Tongue (tissue), 2 donors: Measurements from ENCODE around the gene PML. TPM values are rescaled to one million over a fixed set of nuclear protein-coding genes. Genes with fewer than 3 reads are reported as not detected.

Experiments used
- DNase-seq: peaks from one replicate; pipeline ENCODE4 v3.0.0-alpha.2; 2015
- total RNA-seq: library from RNA; depleted of rRNA; stranded (reverse); fragments of >200 nt; gene quantifications from one replicate; pipeline ENCODE4 v1.2.3, GENCODE V29; 2014

PML gene
- total RNA-seq, 1 donor from 2014 or later: 46.2 TPM

DNA sequence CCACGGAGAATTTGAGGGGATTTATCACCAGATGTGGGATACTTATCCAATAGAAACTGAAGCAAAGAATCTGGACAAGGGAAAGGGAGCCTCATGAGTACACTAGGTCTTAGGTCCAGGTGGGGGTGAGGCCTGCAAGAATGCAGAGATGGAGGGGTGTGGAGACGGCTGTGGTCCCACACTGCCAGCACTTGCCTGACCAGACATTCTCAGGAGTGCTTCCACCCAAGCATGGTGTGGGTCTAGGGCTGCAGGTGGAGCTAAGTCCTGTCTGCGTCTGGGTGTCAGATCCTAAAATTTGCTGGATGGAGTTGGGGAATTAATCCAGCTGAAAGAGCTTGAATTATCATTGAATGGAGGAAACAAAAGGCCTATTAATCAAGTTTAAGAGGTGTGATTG is 14.4 kb downstream of the PML start:
- no peak for DNase-seq

DNA sequence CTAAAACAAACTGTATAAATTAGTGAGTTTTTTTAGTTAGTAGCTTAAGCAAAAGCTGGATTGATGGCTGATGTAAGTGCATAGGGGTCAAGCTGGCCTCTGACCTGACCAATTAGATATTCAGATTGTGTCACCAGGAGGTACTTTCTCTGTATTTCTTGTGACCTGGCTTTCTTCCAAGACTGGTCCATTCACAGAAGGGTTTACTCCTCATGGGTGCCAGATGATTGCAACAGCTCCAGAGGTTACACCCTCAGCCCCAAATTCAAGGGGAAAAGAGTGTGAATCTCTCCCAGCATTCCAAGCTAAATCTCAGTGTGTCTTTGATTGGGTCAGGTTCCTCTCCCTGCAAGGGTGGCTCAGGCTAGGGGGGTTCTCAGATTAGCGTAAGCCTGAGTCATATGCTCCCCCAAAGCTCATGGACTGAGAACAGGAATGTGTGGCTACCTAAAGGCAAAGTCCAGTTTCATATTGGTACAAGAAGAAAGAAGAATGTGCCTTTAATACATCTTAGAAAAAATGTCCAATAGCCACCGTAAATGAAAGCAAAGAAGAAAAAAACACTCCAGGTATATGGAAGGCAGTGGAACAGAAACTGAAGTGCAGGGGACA is 16.5 kb downstream of the PML start:
- DNase-seq: no peak

DNA sequence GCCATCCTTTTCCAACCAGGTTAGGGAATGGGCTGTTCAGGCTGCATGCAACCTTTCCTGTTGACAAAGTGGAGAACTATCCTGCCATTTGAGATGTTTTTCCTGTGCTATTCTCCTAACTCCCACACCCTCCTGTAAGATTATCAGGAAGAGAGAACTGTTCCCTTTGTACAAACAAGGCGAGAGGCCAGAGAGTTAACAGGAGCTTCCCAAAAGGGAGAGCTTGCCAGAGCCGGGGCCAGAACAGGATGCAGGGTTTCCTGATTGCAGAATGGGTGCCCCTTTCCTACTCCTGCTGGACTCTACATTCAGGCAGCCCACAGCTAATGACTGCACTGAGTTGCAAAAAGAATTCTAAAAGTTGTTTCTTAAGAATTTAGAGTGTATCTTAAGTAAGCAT is 17.1 kb downstream of the PML start:
- DNase-seq: no peak

DNA sequence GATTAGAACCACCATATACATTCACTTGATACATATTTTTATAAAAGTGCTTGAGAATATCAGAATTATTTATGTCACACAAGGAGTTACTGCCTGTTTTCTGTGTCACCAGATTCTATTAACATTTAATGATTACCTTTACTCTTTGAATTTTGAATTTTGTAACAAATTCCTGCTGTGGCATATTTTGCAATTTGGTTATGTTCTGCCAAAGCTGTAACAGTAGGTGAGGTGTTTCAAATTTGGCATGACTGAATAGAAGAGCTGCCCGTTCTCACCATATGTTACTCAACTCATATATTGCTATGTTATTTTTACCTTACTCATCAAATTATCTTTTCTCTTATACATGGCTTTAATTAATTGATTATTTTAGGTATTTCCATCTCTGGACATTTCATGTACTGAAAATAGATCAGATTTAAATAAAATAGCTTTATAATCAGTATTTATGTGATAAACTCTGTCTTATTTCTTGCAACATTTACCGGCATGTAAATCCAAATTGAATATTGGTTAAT is 18.9 kb downstream of the PML start:
- no peak for DNase-seq

DNA sequence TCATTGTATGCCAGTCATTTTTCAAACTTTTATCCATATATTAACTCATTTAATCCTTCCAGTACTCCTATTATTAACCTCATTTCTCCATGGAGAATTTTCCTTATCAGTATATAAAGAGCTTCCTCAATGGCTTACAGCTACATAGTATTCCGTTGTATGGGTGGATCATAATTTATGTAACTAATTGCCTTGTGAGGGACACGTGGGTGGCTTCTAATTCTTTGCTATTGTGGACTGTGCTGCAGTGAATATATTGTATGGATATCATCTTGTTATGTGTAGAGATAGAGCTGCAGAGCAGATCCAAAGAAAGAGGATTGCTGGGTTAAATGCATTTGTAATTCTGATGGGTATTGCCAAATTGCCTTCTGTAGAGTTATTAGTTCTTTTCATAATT is 25.2 kb downstream of the PML start:
- DNase-seq: no peak

DNA sequence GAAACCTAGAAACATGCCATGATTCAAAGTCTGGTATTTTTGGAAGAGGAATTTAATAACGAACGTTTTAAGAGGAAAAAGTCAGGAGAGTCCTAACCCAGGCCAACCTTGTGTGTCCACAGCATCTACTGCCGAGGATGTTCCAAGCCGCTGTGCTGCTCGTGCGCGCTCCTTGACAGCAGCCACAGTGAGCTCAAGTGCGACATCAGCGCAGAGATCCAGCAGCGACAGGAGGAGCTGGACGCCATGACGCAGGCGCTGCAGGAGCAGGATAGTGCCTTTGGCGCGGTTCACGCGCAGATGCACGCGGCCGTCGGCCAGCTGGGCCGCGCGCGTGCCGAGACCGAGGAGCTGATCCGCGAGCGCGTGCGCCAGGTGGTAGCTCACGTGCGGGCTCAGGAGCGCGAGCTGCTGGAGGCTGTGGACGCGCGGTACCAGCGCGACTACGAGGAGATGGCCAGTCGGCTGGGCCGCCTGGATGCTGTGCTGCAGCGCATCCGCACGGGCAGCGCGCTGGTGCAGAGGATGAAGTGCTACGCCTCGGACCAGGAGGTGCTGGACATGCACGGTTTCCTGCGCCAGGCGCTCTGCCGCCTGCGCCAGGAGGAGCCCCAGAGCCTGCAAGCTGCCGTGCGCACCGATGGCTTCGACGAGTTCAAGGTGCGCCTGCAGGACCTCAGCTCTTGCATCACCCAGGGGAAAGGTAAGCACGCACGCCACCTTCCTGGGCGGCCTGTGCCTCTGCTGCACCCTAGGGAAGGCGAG is 28.4 kb downstream of the PML start:
- no peak for DNase-seq

DNA sequence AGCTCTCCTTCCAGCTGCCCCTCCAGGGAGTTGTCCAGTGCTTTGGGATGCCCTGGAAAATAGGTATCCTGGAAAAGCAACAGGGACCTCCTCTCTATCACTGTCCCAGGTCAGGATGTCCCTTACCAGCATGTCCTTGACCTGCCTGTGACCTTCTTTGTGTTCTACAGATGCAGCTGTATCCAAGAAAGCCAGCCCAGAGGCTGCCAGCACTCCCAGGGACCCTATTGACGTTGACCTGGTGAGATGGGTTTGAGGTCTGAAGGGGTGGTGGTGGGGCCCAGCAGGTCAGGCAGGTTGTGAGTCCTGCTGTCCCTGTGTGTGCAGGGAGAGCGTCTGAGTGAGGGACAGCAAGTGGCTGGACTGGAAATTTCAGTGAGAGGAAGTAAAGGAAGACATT is 30.2 kb downstream of the PML start:
- DNase-seq: no peak

DNA sequence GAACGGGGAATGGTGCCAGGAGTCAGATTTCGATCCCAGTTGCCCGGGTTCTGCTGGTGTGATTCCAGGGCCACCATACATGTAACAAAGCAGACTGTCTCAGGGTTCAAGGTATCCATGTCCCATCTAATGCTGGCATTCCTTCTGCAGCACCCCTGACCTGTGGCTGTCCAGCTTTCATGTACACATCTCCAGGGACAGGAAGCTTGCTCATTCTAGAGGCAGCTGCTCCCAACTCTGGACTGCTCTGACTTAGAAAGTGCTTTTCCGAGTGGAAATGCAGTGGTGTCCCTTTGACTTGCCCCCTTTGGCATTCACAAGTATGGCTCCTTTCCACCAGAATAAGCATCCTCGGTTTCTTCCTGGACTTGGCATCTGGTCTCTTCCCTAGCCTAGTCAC is 30.9 kb downstream of the PML start:
- no peak for DNase-seq

DNA sequence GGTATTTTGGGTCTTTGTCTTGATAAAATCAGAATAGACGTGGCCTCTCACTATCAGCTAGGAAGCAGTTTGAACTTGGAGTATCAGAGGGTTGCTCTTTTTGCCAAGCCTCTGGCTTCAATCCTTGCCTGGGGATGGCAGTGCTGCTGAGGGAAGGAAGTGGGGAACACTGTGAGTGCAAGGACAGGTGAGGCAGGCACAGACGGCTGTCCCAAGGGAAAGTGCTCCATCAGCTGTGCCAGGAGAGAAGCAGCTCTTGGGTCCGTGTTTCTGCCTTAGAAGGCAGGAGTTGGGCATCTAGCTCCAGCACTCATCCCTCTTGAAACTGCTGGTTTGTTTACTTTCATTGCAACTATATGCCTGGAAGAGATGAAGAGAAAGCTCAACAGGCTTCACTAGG is 33.2 kb downstream of the PML start:
- DNase-seq: no peak

DNA sequence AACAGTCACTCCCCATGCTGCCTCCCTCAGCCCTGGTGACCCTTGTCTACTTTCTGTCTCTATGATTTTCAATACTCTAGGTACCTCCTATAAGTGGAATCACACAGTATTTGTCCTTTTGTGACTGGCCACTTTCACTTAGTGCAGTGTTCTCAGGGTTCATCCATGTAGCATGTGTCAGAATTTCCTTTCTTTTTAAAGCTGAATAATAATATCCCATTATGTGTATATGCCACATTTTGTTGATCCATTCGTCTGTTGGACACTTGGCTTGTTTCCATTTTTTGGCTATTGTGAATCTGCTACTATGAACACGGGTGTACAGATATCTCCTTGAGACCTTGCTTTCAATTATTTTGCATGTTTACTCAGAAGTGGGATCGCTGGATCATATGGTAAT is 34.1 kb downstream of the PML start:
- DNase-seq: no peak

DNA sequence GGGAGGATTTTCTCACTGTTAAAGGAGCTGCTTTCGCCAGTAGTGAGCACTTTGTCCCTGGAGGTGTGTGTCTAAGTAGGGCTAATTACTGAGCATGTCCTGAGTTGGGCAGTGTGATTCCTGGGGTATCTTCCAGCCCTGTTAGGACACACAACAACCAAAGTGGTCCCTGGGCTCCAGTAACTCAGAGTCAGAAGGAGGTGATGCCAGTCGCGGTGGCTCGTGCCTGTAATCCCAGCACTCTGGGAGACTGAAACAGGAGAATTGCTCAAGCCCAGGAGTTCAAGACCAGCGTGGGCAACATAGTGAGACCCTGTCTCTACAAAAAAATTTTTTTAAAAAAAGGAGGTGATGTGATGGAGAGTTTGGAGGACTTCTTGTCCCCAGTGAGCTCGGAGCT is 37.5 kb downstream of the PML start:
- DNase-seq: no peak

DNA sequence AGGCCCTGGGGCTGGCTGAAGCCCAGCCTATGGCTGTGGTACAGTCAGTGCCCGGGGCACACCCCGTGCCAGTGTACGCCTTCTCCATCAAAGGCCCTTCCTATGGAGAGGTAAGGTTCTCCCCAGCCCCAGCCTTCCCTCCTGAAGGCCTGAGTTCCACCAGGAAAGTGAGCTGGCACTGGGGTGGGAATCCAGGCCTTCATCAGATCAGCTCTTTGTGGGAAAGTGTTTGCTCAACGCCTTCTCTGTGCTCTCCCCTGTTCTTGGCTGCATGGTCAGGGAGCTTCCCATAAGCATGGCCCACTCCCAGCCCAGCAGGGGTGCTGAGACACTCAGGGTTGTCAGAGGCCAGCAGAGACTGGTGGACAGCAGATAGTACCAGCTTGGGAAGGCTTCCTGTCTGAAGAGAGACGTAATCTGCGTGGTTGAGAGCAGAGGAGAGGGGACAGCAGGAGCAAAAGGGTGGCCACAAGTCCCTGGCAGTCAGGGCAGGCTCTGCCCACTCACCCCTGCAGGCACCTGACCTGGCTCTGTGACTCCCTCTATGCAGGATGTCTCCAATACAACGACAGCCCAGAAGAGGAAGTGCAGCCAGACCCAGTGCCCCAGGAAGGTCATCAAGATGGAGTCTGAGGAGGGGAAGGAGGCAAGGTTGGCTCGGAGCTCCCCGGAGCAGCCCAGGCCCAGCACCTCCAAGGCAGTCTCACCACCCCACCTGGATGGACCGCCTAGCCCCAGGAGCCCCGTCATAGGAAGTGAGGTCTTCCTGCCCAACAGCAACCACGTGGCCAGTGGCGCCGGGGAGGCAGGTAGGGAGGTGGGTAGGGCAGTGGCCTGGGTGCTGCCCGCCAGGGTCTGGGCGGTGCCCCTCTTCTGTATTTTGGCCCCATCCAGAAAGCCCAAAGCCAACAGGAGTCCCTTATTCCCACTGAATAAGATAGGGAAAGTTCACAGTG is 38.4 kb downstream of the PML start:
- no peak for DNase-seq

DNA sequence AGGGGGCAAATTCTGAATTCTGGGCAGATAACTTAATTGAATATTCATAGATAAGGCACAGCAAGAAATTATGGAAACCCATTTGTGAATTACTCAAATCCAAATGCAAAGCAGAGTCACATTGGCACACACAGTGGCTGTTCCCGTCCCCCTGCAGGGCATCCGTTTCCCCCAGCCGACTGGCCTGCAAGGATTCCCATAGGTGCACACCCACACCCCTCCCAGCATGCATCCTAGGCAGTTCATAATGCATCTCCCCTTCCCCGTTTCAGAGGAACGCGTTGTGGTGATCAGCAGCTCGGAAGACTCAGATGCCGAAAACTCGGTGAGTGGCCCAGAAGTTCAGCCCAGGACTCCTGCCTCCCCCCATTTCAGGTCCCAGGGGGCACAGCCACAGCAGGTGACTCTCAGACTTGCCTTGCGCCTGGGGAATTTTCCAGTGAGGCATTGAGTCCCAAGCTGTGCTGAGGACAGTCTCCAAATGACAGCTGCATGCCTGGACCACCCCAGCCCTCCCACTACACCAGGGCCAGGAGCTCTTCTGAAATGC is 39.8 kb downstream of the PML start:
- no peak for DNase-seq

DNA sequence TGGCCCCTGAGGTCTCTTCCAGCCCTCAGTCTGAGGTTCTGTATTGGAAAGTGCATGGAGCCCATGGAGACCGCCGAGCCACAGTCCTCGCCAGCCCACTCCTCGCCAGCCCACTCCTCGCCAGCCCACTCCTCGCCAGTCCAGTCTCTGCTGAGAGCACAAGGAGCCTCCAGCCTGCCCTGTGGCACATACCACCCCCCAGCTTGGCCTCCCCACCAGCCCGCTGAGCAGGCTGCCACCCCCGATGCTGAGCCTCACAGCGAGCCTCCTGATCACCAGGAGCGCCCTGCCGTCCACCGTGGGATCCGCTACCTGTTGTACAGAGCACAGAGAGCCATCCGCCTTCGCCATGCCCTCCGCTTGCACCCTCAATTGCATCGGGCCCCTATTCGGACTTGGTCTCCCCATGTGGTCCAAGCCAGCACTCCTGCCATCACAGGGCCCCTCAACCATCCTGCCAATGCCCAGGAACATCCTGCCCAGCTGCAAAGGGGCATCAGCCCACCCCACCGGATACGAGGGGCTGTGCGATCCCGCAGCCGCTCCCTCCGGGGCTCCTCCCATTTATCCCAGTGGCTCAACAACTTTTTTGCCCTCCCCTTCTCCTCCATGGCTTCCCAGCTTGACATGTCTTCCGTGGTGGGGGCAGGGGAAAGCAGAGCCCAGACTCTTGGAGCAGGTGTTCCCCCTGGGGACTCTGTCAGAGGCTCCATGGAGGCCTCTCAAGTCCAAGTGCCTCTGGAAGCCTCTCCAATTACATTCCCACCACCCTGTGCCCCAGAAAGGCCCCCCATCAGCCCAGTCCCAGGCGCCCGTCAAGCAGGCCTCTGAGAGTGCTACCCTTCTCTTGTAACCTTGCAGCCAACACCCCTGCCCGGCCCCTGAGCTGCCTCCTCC is 40.9 kb downstream of the PML start:
- DNase-seq: peak; percentile 49

DNA sequence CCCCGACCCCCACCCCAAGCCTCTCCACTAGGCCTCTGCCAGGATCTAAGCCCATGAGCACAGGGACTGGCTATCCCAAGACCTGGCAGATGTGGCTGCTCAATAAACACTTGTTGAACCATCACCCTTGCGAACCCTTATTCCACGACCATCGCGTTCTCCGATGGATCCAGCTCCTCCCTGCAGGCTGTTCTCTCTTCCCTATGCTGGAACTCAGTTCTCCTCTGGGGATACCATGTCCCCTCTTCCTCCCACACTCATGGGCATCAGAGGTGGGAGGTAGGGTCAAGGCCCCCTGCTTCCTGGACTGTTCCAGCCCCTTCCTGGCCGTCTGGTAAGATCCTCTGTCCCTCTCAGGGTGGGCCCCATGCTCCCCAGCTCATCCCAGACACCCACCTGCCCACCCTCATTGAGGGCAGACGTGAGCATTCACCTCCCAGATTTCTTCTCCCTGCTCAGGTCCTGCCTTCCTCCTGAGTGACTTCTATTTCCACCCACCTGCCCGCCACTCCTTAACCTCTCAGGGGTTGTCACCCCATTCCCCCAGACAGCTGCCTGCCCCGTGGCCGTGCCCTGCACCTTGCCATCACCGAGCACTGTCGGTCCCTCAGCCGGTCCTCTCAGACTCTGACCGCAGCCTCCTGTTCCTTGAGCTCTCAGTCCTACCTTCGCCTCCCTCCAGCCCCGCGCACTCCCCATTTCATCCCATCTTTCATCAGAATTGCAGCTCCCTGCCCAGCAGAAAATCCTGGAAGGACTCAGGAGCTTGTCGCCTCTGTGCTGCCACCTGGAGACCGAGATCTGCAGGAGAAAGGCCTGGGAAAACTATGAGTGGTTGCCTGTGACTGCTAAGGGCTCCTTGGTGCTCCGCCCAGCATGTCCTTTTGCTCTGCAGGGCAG is 42.0 kb downstream of the PML start:
- DNase-seq: peak; percentile 84

DNA sequence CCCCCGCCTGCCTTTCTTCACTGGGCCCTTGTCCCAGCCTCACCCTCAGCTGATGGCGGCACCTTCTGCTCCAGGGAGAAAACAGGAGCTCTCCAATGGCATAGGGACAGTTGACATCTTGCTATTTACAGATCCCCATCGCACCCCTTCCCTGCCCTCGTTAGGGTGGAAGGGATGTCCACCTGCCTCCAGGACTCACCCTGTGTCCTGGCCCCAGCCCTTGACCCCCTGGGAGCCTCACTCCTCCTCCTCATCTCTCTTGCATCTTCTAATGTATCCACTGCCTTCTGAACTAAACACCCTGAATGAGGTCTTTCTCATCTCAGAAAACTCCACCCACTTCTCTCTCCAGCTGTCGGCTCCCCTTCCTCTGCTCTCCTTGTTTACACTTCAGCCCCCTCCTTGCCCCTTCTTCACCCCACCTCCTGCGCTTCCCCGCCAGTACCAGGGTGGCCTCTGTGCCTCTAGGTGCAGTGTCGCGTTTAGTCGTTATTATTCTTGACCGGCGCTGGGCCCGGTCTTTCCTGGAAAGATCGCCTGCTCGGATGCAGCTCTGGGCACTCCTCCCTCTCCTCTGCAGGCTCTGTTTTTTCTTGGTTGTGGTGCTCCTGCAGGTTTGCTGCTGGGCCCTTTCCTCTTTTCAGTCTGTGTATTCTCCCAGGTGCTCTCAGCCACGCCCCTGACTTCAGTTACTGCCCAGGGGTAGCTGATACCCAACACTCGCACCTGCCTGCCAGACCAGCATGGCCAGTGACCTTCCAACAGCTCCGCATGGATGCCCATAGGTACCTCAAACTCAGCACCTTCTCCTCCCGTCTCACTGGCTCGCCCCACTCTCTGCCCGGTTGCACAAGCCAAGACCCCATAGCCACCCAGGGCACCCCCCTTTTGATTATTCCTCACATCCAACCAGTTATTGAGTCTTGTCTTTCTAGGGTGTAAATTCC is 42.9 kb downstream of the PML start:
- no peak for DNase-seq

DNA sequence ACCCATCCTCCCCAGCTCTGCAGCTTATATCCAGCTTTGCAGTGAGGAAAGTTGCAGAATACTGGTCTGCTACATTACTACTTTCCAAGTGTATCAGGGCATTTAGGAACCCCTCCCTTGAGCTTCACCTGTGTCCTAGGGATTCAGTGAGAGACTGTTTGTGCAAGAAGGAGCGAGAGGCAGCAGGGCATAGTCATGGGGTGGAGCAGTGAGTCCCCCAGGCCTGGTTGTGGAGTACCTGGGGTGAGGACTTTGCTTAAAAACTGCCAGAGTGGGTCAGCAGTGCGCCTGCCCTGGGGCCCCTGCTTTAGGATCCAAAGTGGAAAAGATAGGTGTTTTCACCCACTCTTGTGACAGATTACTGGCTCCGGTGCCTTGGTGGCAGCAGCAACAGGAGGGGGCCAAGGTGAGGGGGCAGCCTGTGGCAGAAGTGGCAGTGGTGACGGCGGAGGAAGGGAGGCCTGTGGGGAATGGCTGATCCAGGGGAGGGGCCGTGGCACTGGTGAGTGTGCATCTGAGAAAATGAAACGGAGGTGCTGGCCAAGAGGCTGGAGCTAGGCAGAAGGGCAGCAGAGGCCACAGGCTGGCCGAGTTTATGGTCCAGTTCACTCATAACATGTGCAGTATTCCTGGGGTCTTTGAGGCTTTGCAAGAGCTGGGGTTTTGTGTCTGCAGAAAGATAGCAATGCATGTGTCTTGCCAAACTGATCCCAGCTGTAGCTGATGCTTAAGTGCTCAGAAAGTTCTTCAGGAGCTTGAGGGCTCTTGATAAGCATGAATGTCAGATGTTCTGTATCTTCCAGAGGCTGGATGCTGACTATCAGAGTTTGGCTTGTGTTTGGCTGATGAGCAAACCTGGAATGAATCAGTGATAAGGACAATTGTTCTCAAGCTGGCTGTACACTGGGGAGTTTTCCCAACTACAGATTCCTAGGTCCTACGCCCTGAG is 44.5 kb downstream of the PML start:
- DNase-seq: no peak

DNA sequence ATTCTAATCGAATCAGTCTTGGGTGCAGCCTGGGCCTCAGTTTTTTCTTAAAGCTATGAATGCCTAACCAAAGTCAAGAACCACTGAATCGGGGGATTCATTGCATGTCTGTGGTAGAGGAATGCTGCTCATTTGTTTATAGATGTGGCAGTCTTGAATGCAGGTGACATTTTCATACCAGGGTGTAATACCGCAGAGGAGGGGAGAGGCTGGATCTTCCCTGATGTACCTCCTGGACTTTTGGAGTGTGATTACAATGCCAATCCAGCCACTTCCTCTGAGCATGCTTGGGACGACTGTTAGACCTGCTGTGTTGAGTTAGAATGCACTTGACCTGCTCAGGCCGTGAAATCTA is 45.1 kb downstream of the PML start:
- DNase-seq: no peak
